ENCODE results near the gene MT3.
A peak's percentile ranks its signal among the peaks of the same experiment; 100 is the strongest.

Gene MT3

GRCh38 chr16:56625943-56626654, 36.8 kb downstream of the MT3 start:
- DNase-seq (ENCODE audit: insufficient read length) (no peak), FAIRE-seq (no peak)
- TF ChIP-seq POLR2AphosphoS5 (IDR thresholded peaks at IDR 0.05; ENCODE audit: low read depth, low read length) = no peak
- TF ChIP-seq POLR2A (IDR thresholded peaks at IDR 0.05; ENCODE audit: low read depth, low read length) = no peak
- no peak for TF ChIP-seq TAF1 (IDR thresholded peaks at IDR 0.05; ENCODE audit: borderline replicate concordance, low read depth, low read length)

GRCh38 chr16:56626685-56627084, 37.4 kb downstream of the MT3 start:
- DNase-seq (ENCODE audit: insufficient read length) (no peak), FAIRE-seq (no peak)
- TF ChIP-seq POLR2A (IDR thresholded peaks at IDR 0.05; ENCODE audit: low read depth, low read length) (no peak), POLR2AphosphoS5 (IDR thresholded peaks at IDR 0.05; ENCODE audit: low read depth, low read length) (no peak), TAF1 (IDR thresholded peaks at IDR 0.05; ENCODE audit: borderline replicate concordance, low read depth, low read length) (no peak)

GRCh38 chr16:56628486-56629350, 39.4 kb downstream of the MT3 start:
- no peak for DNase-seq (ENCODE audit: insufficient read length)
- TF ChIP-seq POLR2A (IDR thresholded peaks at IDR 0.05; ENCODE audit: low read depth, low read length) (no peak), POLR2AphosphoS5 (IDR thresholded peaks at IDR 0.05; ENCODE audit: low read depth, low read length) (no peak), TAF1 (IDR thresholded peaks at IDR 0.05; ENCODE audit: borderline replicate concordance, low read depth, low read length) (no peak)
- FAIRE-seq = no peak

GRCh38 chr16:56629531-56629930, 40.2 kb downstream of the MT3 start:
- DNase-seq (ENCODE audit: insufficient read length) (no peak), FAIRE-seq (no peak)
- no peak for TF ChIP-seq POLR2A (IDR thresholded peaks at IDR 0.05; ENCODE audit: low read depth, low read length)
- no peak for TF ChIP-seq POLR2AphosphoS5 (IDR thresholded peaks at IDR 0.05; ENCODE audit: low read depth, low read length)
- no peak for TF ChIP-seq TAF1 (IDR thresholded peaks at IDR 0.05; ENCODE audit: borderline replicate concordance, low read depth, low read length)

- DNase-seq (ENCODE audit: insufficient read length) (no peak), FAIRE-seq (peak; percentile 74)
- TF ChIP-seq POLR2A (IDR thresholded peaks at IDR 0.05; ENCODE audit: low read depth, low read length) (no peak), POLR2AphosphoS5 (IDR thresholded peaks at IDR 0.05; ENCODE audit: low read depth, low read length) (no peak), TAF1 (IDR thresholded peaks at IDR 0.05; ENCODE audit: borderline replicate concordance, low read depth, low read length) (no peak)
These were observed 40.8 kb downstream of the MT3 start for GRCh38 chr16:56630134-56630533.

GRCh38 chr16:56631197-56631596, 41.9 kb downstream of the MT3 start:
- DNase-seq (ENCODE audit: insufficient read length) (no peak), FAIRE-seq (no peak)
- TF ChIP-seq POLR2A (IDR thresholded peaks at IDR 0.05; ENCODE audit: low read depth, low read length) (no peak), POLR2AphosphoS5 (IDR thresholded peaks at IDR 0.05; ENCODE audit: low read depth, low read length) (no peak), TAF1 (IDR thresholded peaks at IDR 0.05; ENCODE audit: borderline replicate concordance, low read depth, low read length) (no peak)

DNA sequence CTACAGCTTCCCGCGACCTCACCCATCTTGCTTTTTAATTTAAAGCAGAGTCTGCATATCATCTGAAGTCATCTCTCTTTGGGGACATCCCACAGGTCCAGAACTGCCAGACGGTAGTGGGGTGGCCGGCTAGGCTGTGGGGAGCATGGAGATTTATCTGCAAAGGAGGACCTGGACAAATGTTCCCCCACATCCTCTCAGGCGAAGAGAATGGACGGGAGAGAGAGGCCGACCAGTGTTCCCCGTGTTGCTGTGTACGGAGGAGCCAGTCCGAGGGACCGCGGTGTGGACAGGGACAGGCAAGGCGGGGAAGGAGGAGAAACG, 42.5 kb downstream of the MT3 start:
- DNase-seq (ENCODE audit: insufficient read length) (no peak), FAIRE-seq (no peak)
- no peak for TF ChIP-seq TAF1 (IDR thresholded peaks at IDR 0.05; ENCODE audit: borderline replicate concordance, low read depth, low read length)

- TF ChIP-seq POLR2A (IDR thresholded peaks at IDR 0.05; ENCODE audit: low read depth, low read length) (no peak), TAF1 (IDR thresholded peaks at IDR 0.05; ENCODE audit: borderline replicate concordance, low read depth, low read length) (no peak), POLR2AphosphoS5 (IDR thresholded peaks at IDR 0.05; ENCODE audit: low read depth, low read length) (no peak)
- FAIRE-seq = no peak
- no peak for DNase-seq (ENCODE audit: insufficient read length)
These were observed 43.0 kb downstream of the MT3 start, which contains the start of gene MT1M for GRCh38 chr16:56632156-56632847. Gene MT1M, plus strand, starts transcription at chr16:56632659. Its CDS starts 73 bp downstream, at chr16:56632732.

DNA sequence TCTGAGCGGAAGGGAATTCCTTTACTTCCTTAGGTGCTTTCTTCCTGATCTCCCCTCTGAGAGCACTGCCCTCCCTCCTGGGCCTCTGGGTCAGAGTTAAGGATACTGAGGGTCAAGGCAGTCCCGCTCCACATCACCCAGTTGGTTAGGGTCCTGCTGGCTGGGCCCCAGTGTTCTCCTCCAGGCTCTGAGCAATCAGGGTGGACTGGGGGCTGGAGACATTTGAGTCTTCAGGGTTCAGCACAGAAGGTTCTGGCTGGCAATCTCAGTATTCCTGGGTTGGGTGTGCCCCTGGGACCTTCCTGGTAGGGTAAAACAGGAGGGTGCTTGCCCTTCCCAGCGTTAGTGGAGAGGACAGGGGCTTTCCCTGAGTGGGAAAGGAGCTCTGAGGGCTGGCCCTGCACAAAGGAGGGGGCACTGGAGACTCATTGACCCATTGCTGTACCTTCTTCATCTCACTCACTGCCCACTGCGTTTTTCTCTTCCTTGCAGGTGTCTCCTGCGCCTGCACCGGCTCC, 43.6 kb downstream of the MT3 start:
- no peak for DNase-seq (ENCODE audit: insufficient read length)
- FAIRE-seq = no peak
- no peak for TF ChIP-seq TAF1 (IDR thresholded peaks at IDR 0.05; ENCODE audit: borderline replicate concordance, low read depth, low read length)
- TF ChIP-seq POLR2A (IDR thresholded peaks at IDR 0.05; ENCODE audit: low read depth, low read length) = no peak
- TF ChIP-seq POLR2AphosphoS5 (IDR thresholded peaks at IDR 0.05; ENCODE audit: low read depth, low read length) = no peak

- no peak for DNase-seq (ENCODE audit: insufficient read length)
- no peak for FAIRE-seq
- TF ChIP-seq TAF1 (IDR thresholded peaks at IDR 0.05; ENCODE audit: borderline replicate concordance, low read depth, low read length) (no peak), POLR2AphosphoS5 (IDR thresholded peaks at IDR 0.05; ENCODE audit: low read depth, low read length) (no peak), POLR2A (IDR thresholded peaks at IDR 0.05; ENCODE audit: low read depth, low read length) (no peak)
These were observed 44.2 kb downstream of the MT3 start for GRCh38 chr16:56633535-56633934.

DNA sequence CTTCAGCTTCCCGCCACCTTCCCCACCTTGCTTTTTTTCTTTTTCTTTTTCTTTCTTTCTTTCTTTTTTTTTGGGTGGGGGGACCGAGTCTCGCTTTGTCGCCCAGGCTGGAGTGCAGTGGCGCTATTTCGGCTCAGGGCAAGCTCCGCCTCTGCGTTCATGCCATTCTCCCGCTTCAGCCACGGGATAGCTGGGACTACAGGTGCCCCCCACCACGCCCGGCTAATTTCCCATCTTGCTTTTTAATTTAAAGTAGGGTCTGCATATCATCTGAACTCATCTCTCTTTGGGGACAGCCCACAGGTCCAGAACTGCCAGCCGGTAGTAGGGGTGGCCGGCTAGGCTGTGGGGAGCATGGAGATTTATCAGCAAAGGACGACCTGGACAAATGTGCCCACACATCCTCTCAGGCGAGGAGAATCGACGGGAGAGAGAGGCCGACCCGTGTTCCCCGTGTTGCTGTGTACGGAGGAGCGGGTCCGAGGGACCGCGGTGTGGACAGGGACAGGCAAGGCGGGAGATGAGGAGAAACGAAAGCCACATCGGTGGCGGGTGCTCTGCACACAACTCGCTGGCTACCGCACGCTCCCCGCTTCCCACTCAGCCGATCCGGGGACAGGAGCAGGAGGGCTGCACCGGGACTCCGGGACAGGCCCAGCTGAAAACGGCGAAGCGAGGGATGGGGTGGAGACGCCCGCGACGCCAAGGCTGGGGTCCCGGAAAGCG, 45.5 kb downstream of the MT3 start:
- no peak for DNase-seq (ENCODE audit: insufficient read length)
- FAIRE-seq = no peak
- no peak for TF ChIP-seq POLR2AphosphoS5 (IDR thresholded peaks at IDR 0.05; ENCODE audit: low read depth, low read length)
- no peak for TF ChIP-seq POLR2A (IDR thresholded peaks at IDR 0.05; ENCODE audit: low read depth, low read length)
- TF ChIP-seq TAF1 (IDR thresholded peaks at IDR 0.05; ENCODE audit: borderline replicate concordance, low read depth, low read length) = no peak
